H1 (cell line): ENCODE measurements around the gene ANGPTL8. TPM values are rescaled to one million over a fixed set of nuclear protein-coding genes. Genes with fewer than 3 reads are reported as not detected.

Experiments used
- CTCF ChIA-PET: fragments of 300-600 bp; sonication (Branson Sonifier 250); formaldehyde crosslinking; loops from one replicate; lab custom pipeline; 2021; ENCODE audit not compliant: partially characterized antibody; lab: Charles Lee
- POLR2A ChIA-PET: fragments of 300-600 bp; sonication (Branson Sonifier 250); formaldehyde crosslinking; loops from one replicate; lab custom pipeline; 2021; ENCODE audit warnings: inconsistent platforms; ENCODE audit not compliant: partially characterized antibody; lab: Charles Lee
- DNase-seq, 2 experiments: peaks; one replicate each; pipeline versions ENCODE4 v3.0.0 to v3.0.0-alpha.2; 2010 to 2022; ENCODE audit warnings: low spot score in 2 of 2, low read depth in 1 of 2, mixed read lengths in 1 of 2
- FAIRE-seq: peaks from 2 replicates; lab custom pipeline; 2011; peaks lifted over from hg19 to GRCh38; lab: Jason Lieb, UNC
- H2AFZ ChIP-seq: 2 replicates; pipeline ENCODE4 v1.8.1; 2012; ENCODE audit warnings: low read length, inconsistent platforms
- H2AK5ac ChIP-seq: 2 replicates; pipeline ENCODE4 v1.6.1; 2013; ENCODE audit warnings: low read depth, low read length
- H2BK120ac ChIP-seq: replicated peaks from 2 replicates; pipeline ENCODE3; 2013; ENCODE audit warnings: low read depth, low read length, inconsistent platforms
- H2BK12ac ChIP-seq: 2 replicates; pipeline ENCODE4 v1.6.1; 2013; ENCODE audit warnings: low read depth, low read length
- H2BK15ac ChIP-seq: 2 replicates; pipeline ENCODE4 v1.6.1; 2013; ENCODE audit warnings: low read length
- H2BK20ac ChIP-seq: 2 replicates; pipeline ENCODE4 v1.6.1; 2013; ENCODE audit warnings: low read length
- H2BK5ac ChIP-seq: 2 replicates; pipeline ENCODE4 v1.6.1; 2013; ENCODE audit warnings: low read depth, low read length
- H3K14ac ChIP-seq: 2 replicates; pipeline ENCODE4 v1.6.1; 2013; ENCODE audit warnings: inconsistent platforms; ENCODE audit not compliant: insufficient read length
- H3K18ac ChIP-seq: 2 replicates; pipeline ENCODE4 v1.6.1; 2013; ENCODE audit warnings: low read length; ENCODE audit errors: extremely low read depth
- H3K23ac ChIP-seq: 2 replicates; pipeline ENCODE4 v1.6.1; 2013; ENCODE audit warnings: inconsistent platforms; ENCODE audit not compliant: insufficient read length
- H3K23me2 ChIP-seq: 2 replicates; pipeline ENCODE4 v1.6.1; 2013; ENCODE audit warnings: low read depth, low read length
- H3K27ac ChIP-seq: 2 replicates; pipeline ENCODE4 v1.6.1; 2011; ENCODE audit warnings: low read depth, low read length, inconsistent platforms
- H3K27me3 ChIP-seq, 4 experiments: replicated peaks in 1 of 4; 1 replicate in 1 of 4; 2 replicates in 3 of 4; pipeline versions ENCODE4 v1.6.1 to v1.8.1; 2011 to 2013; ENCODE audit warnings: low read length in 3 of 4, mild to moderate bottlenecking in 3 of 4, inconsistent platforms in 2 of 4, mixed read lengths in 2 of 4, moderate library complexity in 1 of 4; ENCODE audit not compliant: control insufficient read depth in 3 of 4, insufficient read depth in 3 of 4; ENCODE audit errors: extremely low read depth in 1 of 4
- H3K36me3 ChIP-seq, 4 experiments: 2 replicates each; pipeline versions ENCODE4 v1.6.1 to v1.8.1; 2011 to 2013; ENCODE audit warnings: mild to moderate bottlenecking in 4 of 4, low read length in 3 of 4, moderate library complexity in 2 of 4, control low read depth in 1 of 4, inconsistent platforms in 1 of 4; ENCODE audit not compliant: insufficient read depth in 4 of 4, control insufficient read depth in 2 of 4
- H3K4ac ChIP-seq: replicated peaks from 2 replicates; pipeline ENCODE3; 2013; ENCODE audit warnings: low read length, low read depth, mixed read lengths, inconsistent platforms; ENCODE audit not compliant: insufficient read length
- H3K4me1 ChIP-seq, 4 experiments: replicated peaks in 1 of 4; 1 replicate in 1 of 4; 2 replicates in 3 of 4; pipeline versions ENCODE4 v1.6.1 to v1.8.1; 2011 to 2013; ENCODE audit warnings: low read length in 3 of 4, inconsistent platforms in 2 of 4, mixed read lengths in 1 of 4; ENCODE audit not compliant: insufficient read depth in 4 of 4, control insufficient read depth in 3 of 4
- H3K4me2 ChIP-seq, 2 experiments: 2 replicates each; pipeline versions ENCODE4 v1.6.1 to v1.8.1; 2011 to 2013; ENCODE audit warnings: low read depth in 2 of 2, low read length in 2 of 2, control low read depth in 1 of 2, inconsistent platforms in 1 of 2, mild to moderate bottlenecking in 1 of 2; ENCODE audit not compliant: insufficient read depth in 1 of 2
- H3K4me3 ChIP-seq, 4 experiments: fragments of 200-600, 300-600 bp in 1 of 4; sonication (generic), shearing (Covaris generic), sonication (Bioruptor Twin) in 1 of 4; 2 replicates each; pipeline versions ENCODE4 v1.5.1 to v1.8.1; 2011 to 2016; ENCODE audit warnings: low read length in 4 of 4, low read depth in 3 of 4, control low read depth in 2 of 4, inconsistent platforms in 2 of 4, mild to moderate bottlenecking in 2 of 4, mixed read lengths in 1 of 4, moderate library complexity in 1 of 4; ENCODE audit not compliant: insufficient read depth in 2 of 4; ENCODE audit errors: extremely low read depth in 1 of 4
- H3K56ac ChIP-seq: replicated peaks from 2 replicates; pipeline ENCODE3; 2013; ENCODE audit warnings: low read depth, mild to moderate bottlenecking, mixed read lengths, low read length, inconsistent platforms; ENCODE audit not compliant: insufficient read length
- H3K79me1 ChIP-seq: 2 replicates; pipeline ENCODE4 v1.6.1; 2013; ENCODE audit warnings: low read depth, low read length, control low read depth
- H3K79me2 ChIP-seq, 2 experiments: 2 replicates each; pipeline versions ENCODE4 v1.6.1 to v1.8.1; 2012 to 2013; ENCODE audit warnings: low read length in 2 of 2, mild to moderate bottlenecking in 2 of 2, inconsistent platforms in 1 of 2; ENCODE audit not compliant: insufficient read depth in 2 of 2, control insufficient read depth in 1 of 2
- H3K9ac ChIP-seq, 4 experiments: replicated peaks in 1 of 4; 1 replicate in 1 of 4; 2 replicates in 3 of 4; pipeline versions ENCODE4 v1.6.1 to v1.8.1; 2011 to 2013; ENCODE audit warnings: low read depth in 3 of 4, low read length in 3 of 4, control low read depth in 2 of 4, mild to moderate bottlenecking in 2 of 4, moderate library complexity in 2 of 4, inconsistent platforms in 1 of 4; ENCODE audit errors: extremely low read depth in 1 of 4
- H3K9me3 ChIP-seq, 2 experiments: 2 replicates each; pipeline versions ENCODE4 v1.6.1 to v1.8.1; 2012 to 2013; ENCODE audit warnings: mild to moderate bottlenecking in 2 of 2, moderate library complexity in 2 of 2, control low read depth in 1 of 2, inconsistent platforms in 1 of 2, low read depth in 1 of 2, low read length in 1 of 2, mixed read lengths in 1 of 2; ENCODE audit not compliant: insufficient read depth in 2 of 2
- H4K20me1 ChIP-seq, 2 experiments: replicated peaks in 1 of 2; 2 replicates each; pipeline versions ENCODE3 to v1.8.1; 2011 to 2013; ENCODE audit warnings: inconsistent platforms in 2 of 2, low read length in 2 of 2, mild to moderate bottlenecking in 1 of 2; ENCODE audit not compliant: insufficient read depth in 2 of 2, control insufficient read depth in 1 of 2
- H4K5ac ChIP-seq: 2 replicates; pipeline ENCODE4 v1.6.1; 2013; ENCODE audit warnings: low read length, low read depth, mixed read lengths, inconsistent platforms; ENCODE audit not compliant: insufficient read length
- H4K8ac ChIP-seq: 2 replicates; pipeline ENCODE4 v1.8.0; 2013; ENCODE audit warnings: mild to moderate bottlenecking, moderate library complexity, low read length, inconsistent platforms; ENCODE audit not compliant: insufficient read depth; ENCODE audit errors: extremely low read depth
- H4K91ac ChIP-seq: replicated peaks from 2 replicates; pipeline ENCODE3; 2013; ENCODE audit warnings: low read length, mixed read lengths, inconsistent platforms; ENCODE audit not compliant: insufficient read length
- EP300 ChIP-seq, 2 experiments: IDR thresholded peaks; 1 replicate in 1 of 2; 2 replicates in 1 of 2; pipeline ENCODE4 v1.6.1; 2011 to 2012; ENCODE audit warnings: low read depth in 2 of 2, low read length in 2 of 2, mild to moderate bottlenecking in 2 of 2, borderline replicate concordance in 1 of 2, inconsistent platforms in 1 of 2, moderate library complexity in 1 of 2
- JUND ChIP-seq: IDR thresholded peaks from 2 replicates; pipeline ENCODE4 v1.6.1; 2011; ENCODE audit warnings: mild to moderate bottlenecking, improper control_type of control experiment, low read length
- NANOG ChIP-seq: IDR thresholded peaks from 2 replicates; pipeline ENCODE4 v1.6.1; 2011; ENCODE audit warnings: low read length, low read depth, mild to moderate bottlenecking, inconsistent platforms; ENCODE audit not compliant: insufficient read depth, poor library complexity, severe bottlenecking
- POLR2A ChIP-seq, 2 experiments: IDR thresholded peaks; 1 replicate in 1 of 2; 2 replicates in 1 of 2; pipeline ENCODE4 v1.6.1; 2011; ENCODE audit warnings: low read depth in 2 of 2, low read length in 2 of 2, mild to moderate bottlenecking in 2 of 2; ENCODE audit errors: control extremely low read depth in 1 of 2
- RFX5 ChIP-seq: IDR thresholded peaks from 2 replicates; pipeline ENCODE4 v1.6.1; 2011; ENCODE audit warnings: low read depth, low read length, improper control_type of control experiment, borderline replicate concordance
- RNF2 ChIP-seq: fragments of 200-900, 300-1000 bp; sonication (generic); IDR thresholded peaks from 2 replicates; pipeline ENCODE4 v1.7.1; 2016; ENCODE audit warnings: borderline replicate concordance, low read depth, mild to moderate bottlenecking, antibody characterized with exemption, low read length; ENCODE audit not compliant: poor library complexity, severe bottlenecking; ENCODE audit errors: missing control alignments
- SIN3A ChIP-seq, 2 experiments: IDR thresholded peaks in 1 of 2; conservative IDR thresholded peaks in 1 of 2; 2 replicates each; pipeline ENCODE4 v1.6.1; 2011 to 2012; ENCODE audit warnings: low read length in 2 of 2, improper control_type of control experiment in 1 of 2, low read depth in 1 of 2, mild to moderate bottlenecking in 1 of 2
- SRF ChIP-seq: IDR thresholded peaks from 2 replicates; pipeline ENCODE4 v1.6.1; 2011; ENCODE audit warnings: mild to moderate bottlenecking, low read depth, low read length, moderate library complexity
- TAF7 ChIP-seq: optimal IDR thresholded peaks from 2 replicates; pipeline ENCODE3; 2011; ENCODE audit warnings: low read depth, mild to moderate bottlenecking, inconsistent platforms, low read length, moderate library complexity, borderline replicate concordance
- YY1 ChIP-seq: IDR thresholded peaks from 2 replicates; pipeline ENCODE4 v1.6.1; 2011; ENCODE audit warnings: low read depth, mild to moderate bottlenecking, low read length
- ZNF274 ChIP-seq: IDR thresholded peaks from 2 replicates; pipeline ENCODE4 v1.7.0; 2012; ENCODE audit warnings: low read length, borderline replicate concordance; ENCODE audit errors: extremely low read depth
- WGBS, 2 experiments: shearing (Covaris generic) in 1 of 2; methylation state at CpG; one replicate each; pipeline versions ENCODE4 v1.1.6 to v1.1.7; 2013 to 2015; ENCODE audit warnings: low lambda C conversion rate in 2 of 2, mixed read lengths in 2 of 2, inconsistent platforms in 1 of 2, low coverage in 1 of 2, missing lambda C conversion rate in 1 of 2; ENCODE audit not compliant: insufficient replicate concordance in 2 of 2, insufficient coverage in 1 of 2, insufficient read length in 1 of 2; ENCODE audit errors: extremely low coverage in 1 of 2, missing lambda C conversion rate in 1 of 2; 5-methylcytosine and 5-hydroxymethylcytosine counted together
- polyA plus RNA-seq, 7 experiments: library from polyadenylated mRNA; depleted of rRNA in 3 of 7; stranded (reverse) in 5 of 7; unstranded in 2 of 7; fragments of >200 nt in 5 of 7; fragments of 200-250 nt in 2 of 7; gene quantifications; 1 replicate in 5 of 7; 2 replicates in 1 of 7; 4 replicates in 1 of 7; pipeline versions ENCODE4 v1.2.1 to v1.2.3, GENCODE V29; 2011 to 2013; ENCODE audit warnings: missing spikeins in 2 of 7, mixed read lengths in 2 of 7
- total RNA-seq: library from RNA; stranded (reverse); fragmentation: NEBNext Ultra II Directional; extraction: Animal tissue kit (Norgen Biotek cat#: 25700); gene quantifications from 2 replicates; pipeline ENCODE4 v1.2.1, GENCODE V29; 2021

The ANGPTL8 gene
- total and polyA plus RNA-seq, 2 of the 8 experiments (the other 6 are each of a cell fraction or from before 2014, with no cell fraction given): not detected

- H3K79me2 ChIP-seq: no peaks in the 10 kb centered on the region
- no peak for TF ChIP-seq JUND
- TF ChIP-seq NANOG: no peak
- no peak for TF ChIP-seq RFX5
- no peak for TF ChIP-seq TAF7
- TF ChIP-seq EP300 (IDR thresholded peaks at IDR 0.05; ENCODE audit: borderline replicate concordance in 1 of 2, low read depth in 2 of 2, low read length in 2 of 2): no peak
- no peak for TF ChIP-seq RNF2
- TF ChIP-seq ZNF274: no peak
- no peak for TF ChIP-seq POLR2A (IDR thresholded peaks at IDR 0.05; ENCODE audit: control extremely low read depth in 1 of 2, low read depth in 2 of 2, low read length in 2 of 2)
- no peak for TF ChIP-seq SIN3A (conservative IDR thresholded peaks at IDR 0.05 in 1 of 2, IDR thresholded peaks at IDR 0.05 in 1 of 2; ENCODE audit: low read depth in 1 of 2, low read length in 2 of 2)
- TF ChIP-seq YY1: no peak
- TF ChIP-seq SRF: no peak
These were observed 36.8 kb upstream of the ANGPTL8 start for GRCh38 chr19:11202488-11203193.

More at GRCh38 chr19:11202488-11203193, 36.8 kb upstream of the ANGPTL8 start:
- H3K27ac ChIP-seq: no peak overlapping the region
- 0 out of 2 replicates have a peak, but pooled peaks cover 2% of the 10 kb centered on the region for H3K23me2 ChIP-seq
- no peaks in the 10 kb centered on the region for H3K79me1 ChIP-seq
- no peak overlapping the region for H2AK5ac ChIP-seq
- H2BK5ac ChIP-seq: no peak overlapping the region
- no peak overlapping the region for H3K4me3 ChIP-seq
- H4K5ac ChIP-seq: no peak overlapping the region
- no peak overlapping the region for H2AFZ ChIP-seq
- no peak overlapping the region for H3K14ac ChIP-seq
- H3K27me3 ChIP-seq: no peaks in the 10 kb centered on the region
- CTCF ChIA-PET: interaction anchor here (0.9 to 2.8 kb wide), 5 partner anchors 15 to 77 kb away, joined by 3 to 18 read pairs (median 6); no protein-coding TSS in a partner anchor
- H3K4me1 ChIP-seq: no peaks in the 10 kb centered on the region; a peak in 2 of 7 replicates
- H3K9ac ChIP-seq: no peak overlapping the region
- DNase-seq (no peak), FAIRE-seq (no peak)
- H2BK15ac ChIP-seq: no peak overlapping the region
- peaks cover 0 to 1% of the 10 kb centered on the region in 2 experiments for H4K20me1 ChIP-seq
- H2BK20ac ChIP-seq: no peak overlapping the region
- POLR2A ChIA-PET: interaction anchor here (1.0 to 1.1 kb wide), 2 partner anchors 64 to 77 kb away, joined by 3 read pairs; no protein-coding TSS in a partner anchor
- H4K8ac ChIP-seq: peak overlapping the region; percentile 29; the same call in 1 of the 2 replicates
- H3K36me3 ChIP-seq: peaks cover 0 to 3% (median 0%) of the 10 kb centered on the region in 4 experiments; a peak in 1 of 8 replicates
- H2BK12ac ChIP-seq: no peak overlapping the region
- no peak overlapping the region for H3K18ac ChIP-seq
- H3K56ac ChIP-seq: no peak overlapping the region
- WGBS, 2 experiments: 94% methylated on average over 20 of the region's 20 CpGs; no CpG with 5 or more reads in 1 of the 2 experiments
- no peak overlapping the region for H4K91ac ChIP-seq
- H3K9me3 ChIP-seq: no peaks in the 10 kb centered on the region
- no peak overlapping the region for H3K4me2 ChIP-seq
- H3K23ac ChIP-seq: no peak overlapping the region
- no peak overlapping the region for H2BK120ac ChIP-seq
- no peak overlapping the region for H3K4ac ChIP-seq
